HG03280 (cell line): ENCODE measurements around the gene RAD51C.
"Not testable (repeated sequence)": the region's sequence is repeated elsewhere in the genome, so short reads cannot be mapped to it uniquely, and the experiment has no call there.

Experiments
- ATAC-seq: cut with Tn5 transposase; IDR thresholded peaks from one replicate; pipeline ENCODE4 v1.9.1; 2021; ENCODE audit warnings: mild to moderate bottlenecking, moderate library complexity; ENCODE audit not compliant: unreplicated experiment

Gene RAD51C

GRCh38 chr17:58734040-58734439 lies 41.6 kb downstream of the RAD51C start:
- no peak for ATAC-seq

- ATAC-seq, result no peak
Measured at GRCh38 chr17:58734811-58735210, 42.4 kb downstream of the RAD51C start.

DNA sequence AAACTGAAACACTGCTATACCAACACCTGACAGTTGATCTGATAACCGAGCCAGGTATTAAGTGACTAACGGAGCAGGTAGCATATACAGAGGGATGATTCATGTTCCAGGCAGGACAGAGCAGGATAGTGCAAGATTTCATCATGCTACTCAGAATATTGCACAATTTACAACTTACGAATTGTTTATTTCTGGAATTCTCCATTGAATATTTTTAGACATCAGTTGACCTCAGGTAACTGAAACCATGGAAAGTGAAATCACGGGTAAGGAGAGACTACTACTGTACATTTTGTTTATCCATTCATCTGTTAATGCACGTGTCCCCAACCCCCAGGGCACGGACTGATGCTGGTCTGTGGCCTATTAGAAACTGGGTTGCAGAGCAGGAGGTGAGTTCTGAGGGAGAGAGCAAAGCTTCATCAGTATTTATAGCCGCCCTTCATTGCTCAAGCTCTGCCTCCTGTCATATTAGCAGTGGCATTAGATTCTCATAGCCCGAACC lies 48.8 kb downstream of the RAD51C start:
- ATAC-seq, result no peak

- no peak for ATAC-seq
Measured at GRCh38 chr17:58747674-58748073, 55.3 kb downstream of the RAD51C start.

DNA sequence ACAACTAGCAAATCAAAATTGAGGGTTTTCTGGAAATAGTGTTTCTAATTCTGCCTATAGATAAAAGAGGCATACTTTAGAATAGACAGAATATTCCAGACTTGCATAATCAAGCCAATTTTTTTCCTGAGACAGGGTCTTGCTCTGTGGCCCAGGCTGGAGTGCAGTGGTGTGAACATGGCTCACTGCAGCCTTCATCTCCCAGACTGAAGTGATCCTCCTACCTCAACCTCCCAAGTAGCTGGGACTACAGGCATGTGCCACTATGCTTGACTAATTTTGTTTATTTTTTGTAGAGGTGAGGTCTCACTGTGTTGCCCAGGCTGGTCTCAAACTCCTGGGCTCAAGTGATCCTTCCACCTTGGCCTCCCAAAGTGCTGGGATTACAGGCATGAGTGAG lies 57.2 kb downstream of the RAD51C start:
- ATAC-seq, result not testable (repeated sequence)

GRCh38 chr17:58753026-58753425 lies 60.6 kb downstream of the RAD51C start:
- ATAC-seq, result no peak

DNA sequence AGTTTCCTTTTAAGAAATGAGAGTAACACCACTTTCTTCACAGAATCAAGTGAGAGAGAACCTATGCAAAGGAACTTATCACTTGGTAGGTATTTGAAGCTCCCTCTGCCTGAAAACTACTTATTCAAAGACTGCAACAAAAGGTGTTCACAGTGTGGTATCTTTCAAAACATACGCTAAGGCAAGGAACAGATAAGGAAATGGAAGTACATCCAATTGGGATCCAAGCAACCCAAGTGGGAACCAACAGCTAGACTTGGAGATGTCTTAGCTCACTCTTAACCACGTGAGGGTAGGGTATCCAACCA lies 62.8 kb downstream of the RAD51C start:
- ATAC-seq, result no peak

- ATAC-seq, result no peak
Measured at GRCh38 chr17:58755577-58756245, 63.3 kb downstream of the RAD51C start, which contains the start of gene PPM1E. TSS of gene PPM1E (plus strand) at chr17:58755854.

GRCh38 chr17:58756246-58757161 lies 64.1 kb downstream of the RAD51C start:
- no peak for ATAC-seq

- no peak for ATAC-seq
Measured at GRCh38 chr17:58757162-58757613, 64.8 kb downstream of the RAD51C start.

- no peak for ATAC-seq
Measured at GRCh38 chr17:58758890-58759289, 66.5 kb downstream of the RAD51C start.

- no peak for ATAC-seq
Measured at GRCh38 chr17:58759522-58759921, 67.1 kb downstream of the RAD51C start.

DNA sequence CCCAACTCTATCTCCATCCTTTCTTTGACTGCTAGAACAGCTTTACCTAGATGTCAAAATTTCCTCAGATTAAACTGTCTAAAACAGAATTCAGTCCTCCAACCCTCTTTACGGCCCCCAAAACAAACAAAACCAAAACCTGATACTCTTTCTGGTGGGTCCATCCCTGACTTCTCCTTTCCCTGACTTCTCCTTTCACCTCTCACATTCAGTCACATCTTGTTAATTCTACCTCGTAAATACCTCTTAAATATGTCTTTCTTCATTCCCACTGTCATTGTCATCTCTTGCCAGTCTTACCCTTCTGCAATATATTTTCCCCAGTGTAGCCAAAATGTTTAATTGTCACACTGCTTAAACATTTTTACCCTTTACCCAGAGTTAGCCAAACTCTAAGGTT lies 67.8 kb downstream of the RAD51C start:
- ATAC-seq, result no peak

GRCh38 chr17:58763263-58763662 lies 70.9 kb downstream of the RAD51C start:
- ATAC-seq, result no peak

- ATAC-seq, result no peak
Measured at GRCh38 chr17:58764373-58764772, 72.0 kb downstream of the RAD51C start.

DNA sequence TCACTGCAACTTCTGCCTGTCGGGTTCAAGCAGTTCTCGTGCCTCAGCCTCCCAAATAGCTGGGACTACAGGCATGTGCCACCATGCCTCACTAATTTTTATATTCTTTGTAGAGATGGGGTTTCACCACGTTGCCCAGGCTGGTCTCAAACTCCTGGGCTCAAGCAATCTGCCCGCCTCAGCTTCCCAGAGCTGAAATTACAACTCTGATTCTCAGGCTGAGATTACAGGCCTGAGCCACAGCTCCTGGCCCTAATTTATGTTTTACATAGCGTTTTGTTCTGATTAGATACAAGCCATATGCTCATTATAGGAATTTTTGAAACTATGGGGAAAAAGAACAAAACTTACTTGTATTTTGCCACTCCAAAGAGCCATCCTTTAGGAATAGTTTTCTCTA lies 86.1 kb downstream of the RAD51C start:
- ATAC-seq, result not testable (repeated sequence)

GRCh38 chr17:58779446-58779845 lies 87.0 kb downstream of the RAD51C start:
- ATAC-seq, result no peak

DNA sequence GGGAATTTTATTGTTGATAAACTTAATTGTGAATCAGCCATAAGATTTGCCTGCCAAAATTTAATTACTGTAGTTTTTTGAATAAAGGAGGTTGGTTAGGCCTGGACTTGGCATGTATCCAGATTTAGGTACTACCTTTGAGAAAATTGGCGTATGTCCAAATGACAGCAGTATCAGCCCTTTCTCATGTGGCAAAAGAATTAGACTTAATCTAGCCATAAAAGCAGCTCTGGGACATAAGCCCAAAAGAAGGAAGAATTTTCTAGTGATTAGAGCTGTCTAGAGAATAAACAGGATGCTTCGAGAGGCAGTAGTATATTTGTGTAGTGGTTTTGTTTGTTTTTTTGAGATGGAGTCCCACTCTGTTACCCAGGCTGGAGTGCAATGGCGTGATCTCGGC lies 91.0 kb downstream of the RAD51C start:
- ATAC-seq, result no peak

DNA sequence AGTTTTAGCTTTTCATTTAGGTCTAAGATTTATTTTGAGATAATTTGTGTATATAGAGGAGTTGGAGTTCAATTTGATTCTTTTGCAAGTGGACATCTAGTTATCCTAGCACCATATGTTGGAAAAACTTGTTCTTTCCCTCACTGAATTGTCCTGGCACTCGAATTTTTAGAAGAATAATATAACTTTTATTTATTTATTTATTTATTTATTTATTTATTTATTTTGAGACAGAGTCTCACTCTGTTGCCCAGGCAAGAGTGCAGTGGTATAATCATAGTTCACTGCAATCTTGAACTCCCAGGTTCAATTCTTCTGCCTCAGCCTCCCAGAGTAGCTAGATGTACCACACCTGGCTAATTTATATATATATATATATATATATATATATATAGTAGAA lies 92.7 kb downstream of the RAD51C start:
- no peak for ATAC-seq
